ENCODE results near the gene IVL. TPM values are rescaled to one million over a fixed set of nuclear protein-coding genes. Genes with fewer than 3 reads are reported as not detected.

Gene IVL
- total and polyA plus RNA-seq, 2 donors (not counting 3 experiments of a cell fraction or from before 2014, with no cell fraction given) = not detected

- ChIA-PET CTCF (no interaction called here), POLR2A (no interaction called here)
- no peak for DNase-seq (ENCODE audit: low read depth, low spot score)
- no peak overlapping the region for H3K4me3 ChIP-seq (replicated peaks in 1 of 3; ENCODE audit: insufficient read depth in 1 of 3, low read depth in 1 of 3, low read length in 3 of 3)
- H3K9me1 ChIP-seq (replicated peaks; ENCODE audit: control insufficient read depth, extremely low read depth, insufficient read depth, low read length) = no peaks in the 10 kb centered on the region
- H4K20me1 ChIP-seq (replicated peaks; ENCODE audit: control insufficient read depth, extremely low read depth, insufficient read depth, low read length) = no peaks in the 10 kb centered on the region
- FAIRE-seq = no peak
- no peaks in the 10 kb centered on the region for H3K4me1 ChIP-seq (ENCODE audit: control insufficient read depth, extremely low read depth, insufficient read depth, low read length)
- no TSS peak for BruUV-seq (replicated peaks)
- H3K9me3 ChIP-seq (replicated peaks; ENCODE audit: control insufficient read depth, insufficient read depth, low read length) = no peaks in the 10 kb centered on the region
- no peak overlapping the region for H3K4me2 ChIP-seq (ENCODE audit: insufficient read depth, low read length)
- no peaks in the 10 kb centered on the region for H3K79me2 ChIP-seq (ENCODE audit: control insufficient read depth, insufficient read depth, low read length)
- no peak overlapping the region for H3K27ac ChIP-seq (ENCODE audit: insufficient read depth, low read depth, low read length)
- H2AFZ ChIP-seq (ENCODE audit: low read depth, low read length) = no peak overlapping the region
- H3K27me3 ChIP-seq (ENCODE audit: control insufficient read depth in 2 of 2, insufficient read depth in 2 of 2, low read length in 2 of 2) = no peaks in the 10 kb centered on the region
- intact Hi-C loops (cut with micrococcal nuclease) (no loop called here), dilution Hi-C loops (cut with MboI; ENCODE audit: extremely low pct_ligation_motif_present, low sequenced_read_pairs) (no loop called here)
- TF ChIP-seq JUN (IDR thresholded peaks at IDR 0.05; ENCODE audit: borderline replicate concordance, insufficient read depth, insufficient read length, low read depth) (no peak), POLR2A (IDR thresholded peaks at IDR 0.05; ENCODE audit: low read depth, low read length) (no peak), FOS (IDR thresholded peaks at IDR 0.05; ENCODE audit: borderline replicate concordance, insufficient read depth, low read length) (no peak), POLR2AphosphoS5 (IDR thresholded peaks at IDR 0.05; ENCODE audit: insufficient read depth, low read depth, low read length) (no peak), GATA2 (IDR thresholded peaks at IDR 0.05; ENCODE audit: insufficient read depth, insufficient read length, low read depth, low read length) (no peak), MYC (IDR thresholded peaks at IDR 0.05; ENCODE audit: low read depth, low read length) (no peak), EZH2 (IDR thresholded peaks at IDR 0.05; ENCODE audit: borderline replicate concordance, low read depth, low read length, severe bottlenecking) (no peak)
- TF ChIP-seq, protein P1, sequence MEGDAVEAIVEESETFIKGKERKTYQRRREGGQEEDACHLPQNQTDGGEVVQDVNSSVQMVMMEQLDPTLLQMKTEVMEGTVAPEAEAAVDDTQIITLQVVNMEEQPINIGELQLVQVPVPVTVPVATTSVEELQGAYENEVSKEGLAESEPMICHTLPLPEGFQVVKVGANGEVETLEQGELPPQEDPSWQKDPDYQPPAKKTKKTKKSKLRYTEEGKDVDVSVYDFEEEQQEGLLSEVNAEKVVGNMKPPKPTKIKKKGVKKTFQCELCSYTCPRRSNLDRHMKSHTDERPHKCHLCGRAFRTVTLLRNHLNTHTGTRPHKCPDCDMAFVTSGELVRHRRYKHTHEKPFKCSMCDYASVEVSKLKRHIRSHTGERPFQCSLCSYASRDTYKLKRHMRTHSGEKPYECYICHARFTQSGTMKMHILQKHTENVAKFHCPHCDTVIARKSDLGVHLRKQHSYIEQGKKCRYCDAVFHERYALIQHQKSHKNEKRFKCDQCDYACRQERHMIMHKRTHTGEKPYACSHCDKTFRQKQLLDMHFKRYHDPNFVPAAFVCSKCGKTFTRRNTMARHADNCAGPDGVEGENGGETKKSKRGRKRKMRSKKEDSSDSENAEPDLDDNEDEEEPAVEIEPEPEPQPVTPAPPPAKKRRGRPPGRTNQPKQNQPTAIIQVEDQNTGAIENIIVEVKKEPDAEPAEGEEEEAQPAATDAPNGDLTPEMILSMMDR (IDR thresholded peaks at IDR 0.05; ENCODE audit: extremely low read depth in 1 of 2, insufficient read depth in 1 of 2, low read depth in 1 of 2, low read length in 2 of 2) = no peak
- TF ChIP-seq, protein P2, sequence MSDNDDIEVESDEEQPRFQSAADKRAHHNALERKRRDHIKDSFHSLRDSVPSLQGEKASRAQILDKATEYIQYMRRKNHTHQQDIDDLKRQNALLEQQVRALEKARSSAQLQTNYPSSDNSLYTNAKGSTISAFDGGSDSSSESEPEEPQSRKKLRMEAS (IDR thresholded peaks at IDR 0.05; ENCODE audit: insufficient read depth, insufficient read length) = no peak
- no peaks in the 10 kb centered on the region for H3K36me3 ChIP-seq (ENCODE audit: control insufficient read depth in 2 of 2, extremely low read depth in 1 of 2, insufficient read depth in 2 of 2, low read length in 2 of 2)
- H3K9ac ChIP-seq (replicated peaks; ENCODE audit: extremely low read depth, insufficient read depth, low read length) = no peak overlapping the region
Measured at GRCh38 chr1:152959273-152959672, 50.9 kb downstream of the IVL start.

Data from endothelial cell of umbilical vein (primary cell).